Stomach (tissue), 9 donors: Measurements from ENCODE around the gene CPEB2. TPM values are rescaled to one million over a fixed set of nuclear protein-coding genes. Genes with fewer than 3 reads are reported as not detected.

Experiments used
- DNase-seq, 2 donors: peaks; one replicate each; pipeline versions ENCODE4 v3.0.0 to v3.0.0-alpha.2; 2013 to 2019
- H3K27ac ChIP-seq, 5 donors: fragments of 200-600 bp in 4 of 5; sonication (generic) in 4 of 5; one replicate each; pipeline ENCODE4 v1.5.1; 2013 to 2019; ENCODE audit warnings: mild to moderate bottlenecking in 1 of 5, moderate library complexity in 1 of 5
- H3K27me3 ChIP-seq, 3 donors: fragments of 200-600 bp; sonication (generic); one replicate each; pipeline ENCODE4 v1.5.1; 2017 to 2019; ENCODE audit warnings: mixed run types in 1 of 3
- H3K36me3 ChIP-seq, 4 donors: fragments of 200-600 bp; sonication (generic); 1 replicate in 3 of 4; 2 replicates in 1 of 4; pipeline ENCODE4 v1.5.1; 2016 to 2019
- H3K4me1 ChIP-seq, 4 donors: fragments of 200-600 bp; sonication (generic); one replicate each; pipeline ENCODE4 v1.5.1; 2016 to 2019
- H3K4me3 ChIP-seq, 4 donors: fragments of 200-600 bp; sonication (generic) in 3 of 4; one replicate each; pipeline ENCODE4 v1.5.1; 2016 to 2019; ENCODE audit warnings: mild to moderate bottlenecking in 1 of 4
- H3K9me3 ChIP-seq, 4 donors: fragments of 200-600 bp; sonication (generic); one replicate each; pipeline ENCODE4 v1.5.1; 2016 to 2019
- EP300 ChIP-seq: sonication (generic); formaldehyde crosslinking; IDR thresholded peaks from one replicate; pipeline ENCODE4 v1.6.1; 2017; ENCODE audit warnings: antibody characterized with exemption
- POLR2A ChIP-seq, 4 donors: fragments of 450-650 bp; IDR thresholded peaks; one replicate each; pipeline ENCODE4 v1.6.1; 2016; ENCODE audit warnings: antibody characterized with exemption in 4 of 4, control low read depth in 2 of 4, mild to moderate bottlenecking in 1 of 4, moderate library complexity in 1 of 4
- POLR2AphosphoS5 ChIP-seq, 3 donors: sonication (generic); formaldehyde crosslinking; IDR thresholded peaks; one replicate each; pipeline ENCODE4 v1.6.1; 2016; ENCODE audit warnings: antibody characterized with exemption in 3 of 3
- WGBS, 5 donors: extraction: QIAGEN DNeasy Blood & Tissue Kit in 3 of 5; methylation state at CpG; one replicate each; pipeline versions ENCODE4 v1.1.5 to v1.1.7; 2013 to 2018; 5-methylcytosine and 5-hydroxymethylcytosine counted together
- intact Hi-C: fragments of 100-400 bp; cut with DNase I; formaldehyde crosslinking; loops from one replicate; pipeline ENCODE4 v1.15.1; 2023; ENCODE audit warnings: low total_unique reads
- polyA plus RNA-seq, 3 donors: library from polyadenylated mRNA; stranded (reverse); fragments of 200-250 nt; gene quantifications; one replicate each; pipeline ENCODE4 v1.2.3, GENCODE V29; 2013
- total RNA-seq, 5 donors: library from RNA; depleted of rRNA; stranded (reverse); fragments of >200 nt; gene quantifications; one replicate each; pipeline versions ENCODE4 v1.1.0 to v1.2.3, GENCODE V29; 2014 to 2016
- TF ChIP-seq, protein P1 (sequence below), 7 experiments: fragments of 450-650 bp in 4 of 7; fragments of 200-600 bp in 3 of 7; sonication (generic) in 3 of 7; IDR thresholded peaks; one replicate each; pipeline ENCODE4 v1.5.1; 2016 to 2019; ENCODE audit warnings: antibody characterized with exemption in 7 of 7, control low read depth in 2 of 7, mild to moderate bottlenecking in 1 of 7
- donor health status: healthy with polysubstance abuse.
- donor health status: Bipolar disorder and iron deficiency.
- donor health status: healthy.

CPEB2 gene
- total and polyA plus RNA-seq, 8 donors, result 3.4 to 97.9 (median 21.8) TPM

DNA sequence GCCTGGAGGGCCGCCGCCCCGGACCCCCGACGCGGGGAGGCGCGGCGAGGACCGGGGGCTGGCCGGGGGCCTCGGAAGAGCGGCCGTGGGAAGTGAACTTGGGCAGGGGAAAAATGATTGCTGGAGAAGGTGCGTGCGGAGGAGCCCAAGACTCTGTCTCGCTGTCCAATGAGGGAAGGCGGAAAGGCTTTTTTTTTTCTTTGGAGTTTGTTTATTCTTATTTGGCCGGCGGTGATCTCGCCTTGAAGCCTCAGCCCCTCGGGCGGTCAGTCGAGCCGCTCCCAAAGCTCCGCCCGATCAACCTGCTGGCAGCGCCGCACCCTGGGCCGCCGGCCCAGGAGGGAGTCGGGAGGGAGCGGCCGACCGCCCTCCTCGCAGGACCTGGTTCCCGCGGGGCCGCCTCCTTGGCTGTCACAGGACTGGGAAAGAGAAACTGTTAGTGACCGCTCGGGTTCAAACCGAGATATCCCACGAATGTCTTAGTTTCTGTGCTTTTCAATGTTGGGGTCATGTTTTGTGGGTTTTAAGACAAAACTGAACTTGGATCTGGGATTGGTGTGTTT lies 2.5 kb downstream of the CPEB2 start:
- TF ChIP-seq POLR2AphosphoS5 (IDR thresholded peaks at IDR 0.05), result peak; percentile 46 to 87 (median 84)
- peak in 2 of 4 donors; percentile 49 to 55 for TF ChIP-seq POLR2A (IDR thresholded peaks at IDR 0.05)
- no peak for TF ChIP-seq EP300
- H3K27ac ChIP-seq, result peak overlapping the region; percentile 100
- peaks cover 0 to 24% (median 3%) of the 10 kb centered on the region in 4 donors for H3K36me3 ChIP-seq
- peak; percentile 92 to 93 for DNase-seq
- 0 to 2% (median 0%) methylated on average over 19 to 43 of the region's 43 CpGs for WGBS, 5 donors
- H3K4me3 ChIP-seq, result peak overlapping the region; percentile 68 to 97 (median 83)
- H3K27me3 ChIP-seq, result no peaks in the 10 kb centered on the region
- intact Hi-C loops, result no loop called here
- H3K9me3 ChIP-seq, result no peaks in the 10 kb centered on the region
- peaks cover 6 to 50% (median 39%) of the 10 kb centered on the region in 4 donors for H3K4me1 ChIP-seq

DNA sequence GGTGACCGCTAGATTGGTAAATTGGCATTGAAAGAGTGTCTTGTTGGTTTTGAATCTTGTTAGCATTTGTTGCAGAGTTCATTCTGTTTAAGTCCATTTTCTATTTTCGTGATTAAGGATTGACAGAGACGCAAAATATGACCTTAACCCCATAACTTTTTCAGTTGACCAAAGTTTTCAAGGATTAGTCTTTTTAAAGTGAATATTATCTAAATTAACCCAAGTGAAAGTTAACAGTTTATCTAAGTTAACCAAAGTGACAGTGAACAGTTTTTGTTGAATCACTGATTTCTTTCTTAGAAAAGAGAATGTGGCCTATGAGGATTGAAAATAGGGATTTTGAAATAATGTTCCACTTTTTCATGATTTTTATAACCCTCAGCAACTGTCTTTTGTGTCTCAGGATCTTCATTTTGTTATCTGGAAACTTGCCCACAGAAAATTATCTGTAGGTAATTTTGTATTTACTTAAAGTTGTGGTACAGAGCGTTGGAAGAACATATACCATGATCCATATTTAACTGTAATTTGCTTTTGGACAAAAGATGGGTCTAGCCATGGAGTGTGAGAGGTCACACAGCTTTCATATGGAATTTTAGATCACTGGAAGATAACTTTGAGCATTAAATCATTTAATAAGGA lies 3.3 kb downstream of the CPEB2 start:
- peak overlapping the region in 4 of 5 donors; percentile 100 for H3K27ac ChIP-seq
- peak overlapping the region; percentile 68 to 97 (median 83) for H3K4me3 ChIP-seq
- no peak for TF ChIP-seq POLR2AphosphoS5 (IDR thresholded peaks at IDR 0.05)
- TF ChIP-seq EP300, result no peak
- no peak for TF ChIP-seq POLR2A (IDR thresholded peaks at IDR 0.05)
- TF ChIP-seq, protein P1, sequence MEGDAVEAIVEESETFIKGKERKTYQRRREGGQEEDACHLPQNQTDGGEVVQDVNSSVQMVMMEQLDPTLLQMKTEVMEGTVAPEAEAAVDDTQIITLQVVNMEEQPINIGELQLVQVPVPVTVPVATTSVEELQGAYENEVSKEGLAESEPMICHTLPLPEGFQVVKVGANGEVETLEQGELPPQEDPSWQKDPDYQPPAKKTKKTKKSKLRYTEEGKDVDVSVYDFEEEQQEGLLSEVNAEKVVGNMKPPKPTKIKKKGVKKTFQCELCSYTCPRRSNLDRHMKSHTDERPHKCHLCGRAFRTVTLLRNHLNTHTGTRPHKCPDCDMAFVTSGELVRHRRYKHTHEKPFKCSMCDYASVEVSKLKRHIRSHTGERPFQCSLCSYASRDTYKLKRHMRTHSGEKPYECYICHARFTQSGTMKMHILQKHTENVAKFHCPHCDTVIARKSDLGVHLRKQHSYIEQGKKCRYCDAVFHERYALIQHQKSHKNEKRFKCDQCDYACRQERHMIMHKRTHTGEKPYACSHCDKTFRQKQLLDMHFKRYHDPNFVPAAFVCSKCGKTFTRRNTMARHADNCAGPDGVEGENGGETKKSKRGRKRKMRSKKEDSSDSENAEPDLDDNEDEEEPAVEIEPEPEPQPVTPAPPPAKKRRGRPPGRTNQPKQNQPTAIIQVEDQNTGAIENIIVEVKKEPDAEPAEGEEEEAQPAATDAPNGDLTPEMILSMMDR (IDR thresholded peaks at IDR 0.05), result no peak
- DNase-seq, result no peak
- WGBS, 5 donors, result 17 to 25% (median 20%) methylated on average over 4 of the region's 4 CpGs
- no peaks in the 10 kb centered on the region for H3K9me3 ChIP-seq
- peaks cover 0 to 30% (median 6%) of the 10 kb centered on the region in 4 donors for H3K36me3 ChIP-seq
- no peaks in the 10 kb centered on the region for H3K27me3 ChIP-seq
- intact Hi-C loops, result no loop called here
- peaks cover 6 to 57% (median 45%) of the 10 kb centered on the region in 4 donors for H3K4me1 ChIP-seq

DNA sequence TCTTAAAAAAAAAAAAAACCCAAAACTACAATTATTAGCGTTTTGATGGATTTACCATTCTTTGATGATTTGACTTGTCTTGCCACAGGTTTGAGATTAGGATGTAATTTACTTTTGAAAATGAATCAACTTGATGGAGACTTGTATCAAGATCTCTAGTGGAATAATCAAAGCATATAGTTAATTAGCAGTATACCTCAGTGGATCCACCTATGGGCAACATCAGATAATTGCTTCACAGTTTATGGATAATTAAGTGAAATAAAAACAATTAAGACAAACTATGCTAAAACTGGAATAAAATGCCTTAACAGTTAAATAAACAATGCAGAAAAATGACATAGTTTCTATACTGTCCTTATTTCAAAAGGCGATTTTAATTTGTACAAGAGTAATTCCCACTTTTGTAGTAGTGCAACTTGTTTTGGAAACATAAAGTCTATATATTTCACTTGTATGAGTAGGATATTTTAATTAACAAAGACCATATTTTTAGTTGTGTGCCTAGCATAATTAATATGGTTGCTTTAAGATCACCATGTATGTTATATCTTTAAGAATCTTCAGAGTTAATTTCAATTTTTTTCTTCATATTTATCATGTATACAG lies 4.2 kb downstream of the CPEB2 start:
- no peaks in the 10 kb centered on the region for H3K27me3 ChIP-seq
- intact Hi-C loops, result no loop called here
- peaks cover 0 to 35% (median 9%) of the 10 kb centered on the region in 4 donors for H3K36me3 ChIP-seq
- H3K27ac ChIP-seq, result peak overlapping the region in 2 of 5 donors; percentile 100
- peak overlapping the region; percentile 68 to 97 (median 83) for H3K4me3 ChIP-seq
- 22 to 33% (median 29%) methylated on average over 2 of the region's 2 CpGs for WGBS, 5 donors
- TF ChIP-seq POLR2AphosphoS5 (IDR thresholded peaks at IDR 0.05) (no peak), EP300 (no peak), POLR2A (IDR thresholded peaks at IDR 0.05) (no peak)
- TF ChIP-seq, protein P1 (IDR thresholded peaks at IDR 0.05), result peak in 3 of 7 experiments; percentile 24 to 32 (median 25)
- peak in 1 of 2 donors; percentile 24 for DNase-seq
- H3K9me3 ChIP-seq, result no peaks in the 10 kb centered on the region
- H3K4me1 ChIP-seq, result peaks cover 6 to 59% (median 49%) of the 10 kb centered on the region in 4 donors

DNA sequence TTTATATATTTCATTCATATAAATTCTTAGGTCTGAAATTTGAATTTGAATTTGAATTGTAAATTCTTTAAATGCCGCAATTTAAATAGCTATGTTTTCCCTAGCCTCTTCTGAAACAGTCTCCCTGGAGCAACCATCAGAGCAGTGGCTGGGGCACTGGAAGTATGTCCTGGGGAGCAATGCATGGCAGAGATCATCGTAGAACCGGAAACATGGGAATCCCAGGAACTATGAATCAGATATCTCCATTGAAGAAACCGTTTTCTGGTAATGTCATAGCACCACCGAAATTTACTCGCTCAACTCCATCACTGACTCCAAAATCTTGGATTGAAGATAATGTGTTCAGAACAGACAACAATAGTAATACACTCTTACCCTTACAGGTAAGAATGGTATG lies 4.9 kb downstream of the CPEB2 start:
- intact Hi-C loops, result no loop called here
- peak overlapping the region in 2 of 4 donors; percentile 17 to 80 for H3K4me3 ChIP-seq
- no peaks in the 10 kb centered on the region for H3K27me3 ChIP-seq
- DNase-seq, result no peak
- no peak overlapping the region for H3K27ac ChIP-seq
- peaks cover 0 to 37% (median 9%) of the 10 kb centered on the region in 4 donors for H3K36me3 ChIP-seq
- H3K4me1 ChIP-seq, result peaks cover 8 to 66% (median 50%) of the 10 kb centered on the region in 4 donors
- no peaks in the 10 kb centered on the region for H3K9me3 ChIP-seq
- WGBS, 5 donors, result 60 to 80% (median 77%) methylated on average over 6 of the region's 6 CpGs
- TF ChIP-seq POLR2A (IDR thresholded peaks at IDR 0.05), result no peak
- TF ChIP-seq, protein P1 (IDR thresholded peaks at IDR 0.05), result no peak
- TF ChIP-seq EP300, result no peak
- TF ChIP-seq POLR2AphosphoS5 (IDR thresholded peaks at IDR 0.05), result no peak
